ENCODE data around the gene MYO1E.

The MYO1E gene

GRCh38 chr15:59345326-59345725 lies 27.3 kb downstream of the MYO1E start:
- Histone ChIP-seq H3K27me3 (ENCODE audit: low read length) (no peaks in the 10 kb centered on the region), H3F3A (ENCODE audit: insufficient read depth) (peaks cover 27% of the 10 kb centered on the region), H4K20me1 (ENCODE audit: low read depth, low read length) (peaks cover 72% of the 10 kb centered on the region), H3K9ac (ENCODE audit: low read length) (no peak overlapping the region), H3K27ac (ENCODE audit: low read depth, low read length) (peak overlapping the region; percentile 21; the same call in 1 of the 2 replicates), H2AFZ (ENCODE audit: low read depth, low read length, severe bottlenecking) (no peak overlapping the region), H3K9me3 (ENCODE audit: insufficient read depth, low read length) (no peaks in the 10 kb centered on the region), H3K4me2 (ENCODE audit: low read depth, low read length, poor library complexity, severe bottlenecking) (no peak overlapping the region), H3K9me2 (replicated peaks; ENCODE audit: insufficient read depth, low read length) (no peaks in the 10 kb centered on the region), H3K36me3 (ENCODE audit: low read length) (peaks cover 10% of the 10 kb centered on the region; the same call in 1 of the 2 replicates), H3K4me3 (ENCODE audit: insufficient read depth, low read length, poor library complexity, severe bottlenecking) (no peak overlapping the region), H3K79me2 (ENCODE audit: insufficient read depth, low read length) (peaks cover 100% of the 10 kb centered on the region)
- no peak for TF ChIP-seq CTCF (IDR thresholded peaks at IDR 0.05; ENCODE audit: insufficient read depth, low read length, poor library complexity, severe bottlenecking)
- no peak for TF ChIP-seq EZH2phosphoT487 (conservative IDR thresholded peaks at IDR 0.05; ENCODE audit: low read length)

GRCh38 chr15:59344311-59344710 lies 28.4 kb downstream of the MYO1E start:
- H2AFZ ChIP-seq (ENCODE audit: low read depth, low read length, severe bottlenecking), result no peak overlapping the region
- no peak for TF ChIP-seq CTCF (IDR thresholded peaks at IDR 0.05; ENCODE audit: insufficient read depth, low read length, poor library complexity, severe bottlenecking)
- no peak for TF ChIP-seq EZH2phosphoT487 (conservative IDR thresholded peaks at IDR 0.05; ENCODE audit: low read length)
- H3K79me2 ChIP-seq (ENCODE audit: insufficient read depth, low read length), result peaks cover 100% of the 10 kb centered on the region
- no peaks in the 10 kb centered on the region for H3K9me3 ChIP-seq (ENCODE audit: insufficient read depth, low read length)
- H3F3A ChIP-seq (ENCODE audit: insufficient read depth), result peaks cover 26% of the 10 kb centered on the region
- no peak overlapping the region for H3K4me3 ChIP-seq (ENCODE audit: insufficient read depth, low read length, poor library complexity, severe bottlenecking)
- no peaks in the 10 kb centered on the region for H3K9me2 ChIP-seq (replicated peaks; ENCODE audit: insufficient read depth, low read length)
- H4K20me1 ChIP-seq (ENCODE audit: low read depth, low read length), result peaks cover 65% of the 10 kb centered on the region
- no peaks in the 10 kb centered on the region for H3K27me3 ChIP-seq (ENCODE audit: low read length)
- no peak overlapping the region for H3K9ac ChIP-seq (ENCODE audit: low read length)
- peaks cover 10% of the 10 kb centered on the region; the same call in 1 of the 2 replicates for H3K36me3 ChIP-seq (ENCODE audit: low read length)
- no peak overlapping the region for H3K27ac ChIP-seq (ENCODE audit: low read depth, low read length)
- H3K4me2 ChIP-seq (ENCODE audit: low read depth, low read length, poor library complexity, severe bottlenecking), result no peak overlapping the region

GRCh38 chr15:59340325-59340724 lies 32.3 kb downstream of the MYO1E start:
- no peak overlapping the region for H2AFZ ChIP-seq (ENCODE audit: low read depth, low read length, severe bottlenecking)
- peaks cover 100% of the 10 kb centered on the region for H3K79me2 ChIP-seq (ENCODE audit: insufficient read depth, low read length)
- peaks cover 51% of the 10 kb centered on the region for H3F3A ChIP-seq (ENCODE audit: insufficient read depth)
- TF ChIP-seq EZH2phosphoT487 (conservative IDR thresholded peaks at IDR 0.05; ENCODE audit: low read length) (no peak), CTCF (IDR thresholded peaks at IDR 0.05; ENCODE audit: insufficient read depth, low read length, poor library complexity, severe bottlenecking) (no peak)
- H3K9me3 ChIP-seq (ENCODE audit: insufficient read depth, low read length), result no peaks in the 10 kb centered on the region
- H3K27me3 ChIP-seq (ENCODE audit: low read length), result no peaks in the 10 kb centered on the region
- H4K20me1 ChIP-seq (ENCODE audit: low read depth, low read length), result peaks cover 38% of the 10 kb centered on the region
- H3K27ac ChIP-seq (ENCODE audit: low read depth, low read length), result no peak overlapping the region
- H3K9ac ChIP-seq (ENCODE audit: low read length), result no peak overlapping the region
- H3K4me3 ChIP-seq (ENCODE audit: insufficient read depth, low read length, poor library complexity, severe bottlenecking), result no peak overlapping the region
- no peak overlapping the region for H3K4me2 ChIP-seq (ENCODE audit: low read depth, low read length, poor library complexity, severe bottlenecking)
- no peaks in the 10 kb centered on the region for H3K9me2 ChIP-seq (replicated peaks; ENCODE audit: insufficient read depth, low read length)
- H3K36me3 ChIP-seq (ENCODE audit: low read length), result peaks cover 16% of the 10 kb centered on the region
